Measurements from ENCODE around the gene SCRN2. TPM values are rescaled to one million over a fixed set of nuclear protein-coding genes. Genes with fewer than 3 reads are reported as not detected.
A peak's percentile ranks its signal among the peaks of the same experiment; 100 is the strongest.

SCRN2 gene
- total and polyA plus RNA-seq, 12 donors = 6.3 to 136 (median 40.5) TPM

DNA sequence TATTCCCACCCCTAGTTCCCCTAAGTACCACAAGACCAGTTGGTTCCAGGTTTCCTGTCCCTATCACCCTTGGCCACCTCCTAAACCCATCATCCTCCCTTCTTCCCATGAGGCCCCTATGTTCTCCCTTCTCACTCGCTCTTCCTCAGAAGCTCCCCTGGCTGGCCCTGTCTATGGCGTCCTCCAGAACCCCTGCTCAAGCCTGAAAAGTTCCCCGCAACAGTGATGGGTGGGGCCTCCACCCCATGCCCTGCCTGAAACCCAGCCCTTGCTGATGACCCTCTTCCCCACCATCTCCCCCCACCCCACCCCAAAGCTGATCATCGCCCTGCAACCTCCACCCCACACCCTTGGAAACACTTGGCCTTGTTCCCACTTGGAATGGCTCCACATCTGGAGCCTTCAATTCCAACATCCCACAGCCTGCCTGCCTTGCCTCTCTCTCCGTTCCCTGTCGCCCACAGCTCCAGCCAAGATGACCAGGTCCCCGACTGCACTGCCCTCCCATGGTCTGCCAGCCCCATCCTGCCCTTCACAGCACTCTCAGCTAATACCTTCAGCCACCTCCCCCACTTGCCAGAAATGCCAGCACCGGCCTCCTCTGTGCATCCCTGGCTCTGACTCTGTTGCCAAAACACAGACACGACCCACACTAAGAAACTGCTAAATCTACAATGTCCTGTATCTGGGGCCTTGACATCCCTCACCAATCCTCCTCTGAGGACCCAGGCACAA is 30.0 kb downstream of the SCRN2 start:
- Histone ChIP-seq H3K4me1 (replicated peaks in 1 of 2) (peaks cover 0 to 6% of the 10 kb centered on the region in 2 donors), H3K27me3 (no peaks in the 10 kb centered on the region), H3K4me3 (no peak overlapping the region), H3K9me3 (replicated peaks in 1 of 3) (no peaks in the 10 kb centered on the region), H3K36me3 (replicated peaks in 1 of 2) (peaks cover 0 to 51% of the 10 kb centered on the region in 2 donors), H3K27ac (no peak overlapping the region)
- TF ChIP-seq POLR2A (IDR thresholded peaks at IDR 0.05) = no peak
- TF ChIP-seq, protein P1, sequence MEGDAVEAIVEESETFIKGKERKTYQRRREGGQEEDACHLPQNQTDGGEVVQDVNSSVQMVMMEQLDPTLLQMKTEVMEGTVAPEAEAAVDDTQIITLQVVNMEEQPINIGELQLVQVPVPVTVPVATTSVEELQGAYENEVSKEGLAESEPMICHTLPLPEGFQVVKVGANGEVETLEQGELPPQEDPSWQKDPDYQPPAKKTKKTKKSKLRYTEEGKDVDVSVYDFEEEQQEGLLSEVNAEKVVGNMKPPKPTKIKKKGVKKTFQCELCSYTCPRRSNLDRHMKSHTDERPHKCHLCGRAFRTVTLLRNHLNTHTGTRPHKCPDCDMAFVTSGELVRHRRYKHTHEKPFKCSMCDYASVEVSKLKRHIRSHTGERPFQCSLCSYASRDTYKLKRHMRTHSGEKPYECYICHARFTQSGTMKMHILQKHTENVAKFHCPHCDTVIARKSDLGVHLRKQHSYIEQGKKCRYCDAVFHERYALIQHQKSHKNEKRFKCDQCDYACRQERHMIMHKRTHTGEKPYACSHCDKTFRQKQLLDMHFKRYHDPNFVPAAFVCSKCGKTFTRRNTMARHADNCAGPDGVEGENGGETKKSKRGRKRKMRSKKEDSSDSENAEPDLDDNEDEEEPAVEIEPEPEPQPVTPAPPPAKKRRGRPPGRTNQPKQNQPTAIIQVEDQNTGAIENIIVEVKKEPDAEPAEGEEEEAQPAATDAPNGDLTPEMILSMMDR (IDR thresholded peaks at IDR 0.05) = no peak
- peak in 2 of 7 donors; percentile 10 to 23 for DNase-seq
- intact Hi-C loops (cut with DNase I) = no loop called here
- 75 to 83% (median 82%) methylated on average over 9 of the region's 9 CpGs for WGBS, 4 donors

DNA sequence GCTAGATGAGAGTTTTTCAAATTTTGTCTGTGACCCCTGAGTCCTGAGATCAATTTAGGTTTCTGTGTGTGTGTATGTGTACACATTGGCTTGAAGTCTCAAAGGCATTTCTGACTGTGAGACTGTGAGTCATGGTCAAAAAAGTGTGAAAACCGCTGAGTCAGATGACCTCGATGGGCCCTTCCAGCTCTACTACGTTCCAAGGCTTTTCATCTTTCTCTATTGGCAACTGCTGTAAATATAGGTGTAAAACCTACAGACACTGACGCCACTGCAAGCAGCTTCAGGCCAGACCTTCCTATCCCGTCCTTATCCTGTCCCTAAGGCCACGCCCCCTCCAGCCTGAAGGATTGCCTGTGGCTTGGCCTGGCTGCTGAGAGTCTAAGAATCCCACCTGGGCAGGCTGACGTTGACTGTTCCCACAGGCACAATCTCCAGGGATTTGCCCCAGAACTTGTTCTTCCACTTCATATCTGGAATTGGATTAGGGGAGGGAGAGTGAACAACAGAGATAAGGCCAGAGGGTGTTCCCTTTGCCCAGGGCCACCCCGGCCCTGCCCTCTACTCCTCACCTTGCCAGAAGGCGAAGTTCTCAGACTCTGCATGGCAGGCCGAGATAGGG is 30.8 kb downstream of the SCRN2 start:
- peaks cover 0 to 6% of the 10 kb centered on the region in 2 donors for H3K4me1 ChIP-seq (replicated peaks in 1 of 2)
- peak in 6 of 7 donors; percentile 34 to 73 (median 66) for DNase-seq
- H3K27me3 ChIP-seq = peaks cover 1% of the 10 kb centered on the region
- H3K27ac ChIP-seq = peak overlapping the region in 1 of 5 donors; percentile 61
- no peaks in the 10 kb centered on the region for H3K9me3 ChIP-seq (replicated peaks in 1 of 3)
- no peak overlapping the region for H3K4me3 ChIP-seq
- TF ChIP-seq, protein P1 (IDR thresholded peaks at IDR 0.05) = no peak
- no peak for TF ChIP-seq POLR2A (IDR thresholded peaks at IDR 0.05)
- intact Hi-C loops (cut with DNase I) = no loop called here
- H3K36me3 ChIP-seq (replicated peaks in 1 of 2) = peaks cover 0 to 45% of the 10 kb centered on the region in 2 donors
- 26 to 51% (median 43%) methylated on average over 9 to 10 of the region's 10 CpGs for WGBS, 4 donors

DNA sequence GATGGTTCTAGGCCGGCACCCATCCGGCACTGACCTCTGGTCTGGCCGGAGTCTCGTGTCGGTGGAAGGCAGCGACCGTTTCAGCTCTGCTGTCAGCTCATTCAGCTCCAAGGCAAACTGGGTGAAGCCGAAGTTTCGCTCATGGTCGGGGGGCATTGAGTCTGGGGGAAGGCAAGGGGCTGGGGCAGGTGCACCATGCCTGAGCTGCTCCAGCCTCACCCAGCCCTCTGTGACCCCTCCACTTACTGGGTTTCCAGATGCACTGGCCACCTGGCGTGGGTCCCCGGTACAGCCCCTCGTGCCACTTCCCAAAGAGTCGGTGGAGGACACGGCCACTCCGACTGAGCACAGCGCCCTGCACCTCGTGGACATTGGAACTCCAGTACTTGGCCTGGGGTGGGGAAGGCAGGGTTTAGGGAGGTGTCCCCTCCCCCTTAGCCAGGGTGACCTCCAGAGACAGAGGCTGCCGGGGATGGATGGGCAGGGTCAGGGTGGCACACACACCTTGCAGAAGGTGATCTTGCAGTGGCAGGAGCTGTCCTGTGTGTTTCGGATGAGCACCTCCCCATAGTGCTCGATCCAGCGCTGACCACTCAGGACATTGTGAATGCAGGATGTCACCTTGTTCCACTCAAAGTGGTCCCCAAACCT is 32.1 kb downstream of the SCRN2 start:
- DNase-seq = no peak
- Histone ChIP-seq H3K27me3 (peaks cover 2% of the 10 kb centered on the region), H3K4me1 (replicated peaks in 1 of 2) (peaks cover 0 to 6% of the 10 kb centered on the region in 2 donors), H3K27ac (no peak overlapping the region), H3K36me3 (replicated peaks in 1 of 2) (peaks cover 0 to 31% of the 10 kb centered on the region in 2 donors), H3K9me3 (replicated peaks in 1 of 3) (no peaks in the 10 kb centered on the region), H3K4me3 (no peak overlapping the region)
- intact Hi-C loops (cut with DNase I) = loop anchor here in 1 of 2 donors (10.0 kb wide), 1 partner anchor 144 kb away; no protein-coding TSS in a partner anchor
- TF ChIP-seq POLR2A (IDR thresholded peaks at IDR 0.05) = no peak
- TF ChIP-seq, protein P1 (IDR thresholded peaks at IDR 0.05) = no peak
- 93 to 100% (median 96%) methylated on average over 11 to 22 of the region's 22 CpGs for whole genome bisulfite sequencing, 4 donors
